ENCODE data around the gene LYPD6B. TPM values are rescaled to one million over a fixed set of nuclear protein-coding genes. Genes with fewer than 3 reads are reported as not detected.

Gene LYPD6B
- total RNA-seq, 2 experiments from 2014 or later, result not detected

- intact Hi-C loops (cut with micrococcal nuclease; ENCODE audit: unreplicated experiment), result no loop called here
- Histone ChIP-seq H3K4me2 (ENCODE audit: low read length) (no peak overlapping the region), H4K20me1 (ENCODE audit: insufficient read depth, low read length) (no peaks in the 10 kb centered on the region), H3K9me2 (ENCODE audit: insufficient read depth, low read length) (no peaks in the 10 kb centered on the region), H3K27ac (ENCODE audit: low read depth, low read length, poor library complexity, severe bottlenecking) (no peak overlapping the region), H3K79me2 (ENCODE audit: insufficient read depth, low read depth, low read length) (no peaks in the 10 kb centered on the region), H3K4me3 (ENCODE audit: low read depth, low read length, poor library complexity, severe bottlenecking) (no peak overlapping the region), H3K9me3 (ENCODE audit: low read length) (no peaks in the 10 kb centered on the region), H3K4me1 (ENCODE audit: insufficient read depth, low read length, poor library complexity, severe bottlenecking) (no peaks in the 10 kb centered on the region), H3K36me3 (ENCODE audit: insufficient read depth, low read length) (no peaks in the 10 kb centered on the region), H2AFZ (ENCODE audit: low read length) (no peak overlapping the region)
- CTCF ChIA-PET (ENCODE audit: unreplicated experiment), result no interaction called here
- DNase-seq (ENCODE audit: low spot score), result no peak
- TF ChIP-seq EZH2phosphoT487 (IDR thresholded peaks at IDR 0.05; ENCODE audit: borderline replicate concordance, low read depth, low read length) (no peak), CTCF (conservative IDR thresholded peaks at IDR 0.05; ENCODE audit: low read length) (no peak)
- BruUV-seq (replicated peaks), result no TSS peak
- POLR2A ChIA-PET, result no interaction called here
Measured at GRCh38 chr2:149055751-149056150, 17.3 kb downstream of the LYPD6B start.

GRCh38 chr2:149056541-149057255 is 18.2 kb downstream of the LYPD6B start:
- no peak overlapping the region for H3K4me3 ChIP-seq (ENCODE audit: low read depth, low read length, poor library complexity, severe bottlenecking)
- TF ChIP-seq CTCF (conservative IDR thresholded peaks at IDR 0.05; ENCODE audit: low read length) (no peak), EZH2phosphoT487 (IDR thresholded peaks at IDR 0.05; ENCODE audit: borderline replicate concordance, low read depth, low read length) (no peak)
- H3K79me2 ChIP-seq (ENCODE audit: insufficient read depth, low read depth, low read length), result no peaks in the 10 kb centered on the region
- no peak overlapping the region for H3K27ac ChIP-seq (ENCODE audit: low read depth, low read length, poor library complexity, severe bottlenecking)
- intact Hi-C loops (cut with micrococcal nuclease; ENCODE audit: unreplicated experiment), result no loop called here
- no peaks in the 10 kb centered on the region for H3K9me2 ChIP-seq (ENCODE audit: insufficient read depth, low read length)
- H3K4me2 ChIP-seq (ENCODE audit: low read length), result no peak overlapping the region
- H4K20me1 ChIP-seq (ENCODE audit: insufficient read depth, low read length), result no peaks in the 10 kb centered on the region
- BruUV-seq (replicated peaks), result no TSS peak
- H2AFZ ChIP-seq (ENCODE audit: low read length), result no peak overlapping the region
- H3K36me3 ChIP-seq (ENCODE audit: insufficient read depth, low read length), result no peaks in the 10 kb centered on the region
- ChIA-PET CTCF (ENCODE audit: unreplicated experiment) (no interaction called here), POLR2A (no interaction called here)
- no peaks in the 10 kb centered on the region for H3K9me3 ChIP-seq (ENCODE audit: low read length)
- H3K4me1 ChIP-seq (ENCODE audit: insufficient read depth, low read length, poor library complexity, severe bottlenecking), result no peaks in the 10 kb centered on the region
- no peak for DNase-seq (ENCODE audit: low spot score)

- no peak overlapping the region for H2AFZ ChIP-seq (ENCODE audit: low read length)
- no peaks in the 10 kb centered on the region for H3K9me2 ChIP-seq (ENCODE audit: insufficient read depth, low read length)
- ChIA-PET POLR2A (no interaction called here), CTCF (ENCODE audit: unreplicated experiment) (no interaction called here)
- H3K36me3 ChIP-seq (ENCODE audit: insufficient read depth, low read length), result no peaks in the 10 kb centered on the region
- H3K4me3 ChIP-seq (ENCODE audit: low read depth, low read length, poor library complexity, severe bottlenecking), result no peak overlapping the region
- intact Hi-C loops (cut with micrococcal nuclease; ENCODE audit: unreplicated experiment), result no loop called here
- no peaks in the 10 kb centered on the region for H3K79me2 ChIP-seq (ENCODE audit: insufficient read depth, low read depth, low read length)
- H4K20me1 ChIP-seq (ENCODE audit: insufficient read depth, low read length), result no peaks in the 10 kb centered on the region
- H3K9me3 ChIP-seq (ENCODE audit: low read length), result no peaks in the 10 kb centered on the region
- no peaks in the 10 kb centered on the region for H3K4me1 ChIP-seq (ENCODE audit: insufficient read depth, low read length, poor library complexity, severe bottlenecking)
- no peak for DNase-seq (ENCODE audit: low spot score)
- H3K4me2 ChIP-seq (ENCODE audit: low read length), result no peak overlapping the region
- TF ChIP-seq CTCF (conservative IDR thresholded peaks at IDR 0.05; ENCODE audit: low read length) (no peak), EZH2phosphoT487 (IDR thresholded peaks at IDR 0.05; ENCODE audit: borderline replicate concordance, low read depth, low read length) (no peak)
- H3K27ac ChIP-seq (ENCODE audit: low read depth, low read length, poor library complexity, severe bottlenecking), result no peak overlapping the region
- no TSS peak for BruUV-seq (replicated peaks)
Measured at GRCh38 chr2:149057401-149057800, 18.9 kb downstream of the LYPD6B start.
